Prostate gland (tissue), 2 donors: ENCODE measurements around the gene PDHB. TPM values are rescaled to one million over a fixed set of nuclear protein-coding genes. Genes with fewer than 3 reads are reported as not detected.
A peak's percentile ranks its signal among the peaks of the same experiment; 100 is the strongest.

Experiments
- DNase-seq: peaks from one replicate; pipeline ENCODE4 v3.0.0-alpha.2; 2019; ENCODE audit warnings: low spot score
- H3K27ac ChIP-seq, 2 donors: fragments of 200-600 bp; sonication (generic); 2 replicates each; pipeline ENCODE4 v1.5.1; 2017 to 2019
- H3K27me3 ChIP-seq: fragments of 200-600 bp; sonication (generic); replicated peaks from 2 replicates; pipeline ENCODE4 v1.5.1; 2019; ENCODE audit not compliant: insufficient read depth
- H3K36me3 ChIP-seq, 2 donors: fragments of 200-600 bp; sonication (generic); 1 replicate in 1 of 2; 2 replicates in 1 of 2; pipeline versions ENCODE4 v1.5.1 to v1.8.1; 2017 to 2019
- H3K4me1 ChIP-seq: fragments of 200-600 bp; sonication (generic); replicated peaks from 2 replicates; pipeline ENCODE4 v1.5.1; 2019
- H3K4me3 ChIP-seq, 2 donors: fragments of 200-600 bp; sonication (generic); 2 replicates each; pipeline ENCODE4 v1.5.1; 2017 to 2019
- H3K9me3 ChIP-seq: fragments of 200-600 bp; sonication (generic); 2 replicates; pipeline ENCODE4 v1.5.1; 2017
- CTCF ChIP-seq, 4 experiments: fragments of 200-600 bp in 2 of 4; fragments of 450-650 bp in 2 of 4; sonication (generic) in 2 of 4; IDR thresholded peaks; 1 replicate in 3 of 4; 2 replicates in 1 of 4; pipeline ENCODE4 v1.5.1; 2016 to 2019; ENCODE audit warnings: antibody characterized with exemption in 4 of 4, mild to moderate bottlenecking in 2 of 4, moderate library complexity in 2 of 4
- POLR2A ChIP-seq: fragments of 450-650 bp; IDR thresholded peaks from one replicate; pipeline ENCODE4 v1.6.1; 2016; ENCODE audit warnings: antibody characterized with exemption, mild to moderate bottlenecking
- POLR2AphosphoS5 ChIP-seq: sonication (generic); formaldehyde crosslinking; IDR thresholded peaks from one replicate; pipeline ENCODE4 v1.6.1; 2017; ENCODE audit warnings: antibody characterized with exemption
- WGBS: methylation state at CpG from one replicate; pipeline ENCODE4 v1.1.5; 2018; 5-methylcytosine and 5-hydroxymethylcytosine counted together
- intact Hi-C: fragments of 100-400 bp; cut with DNase I; formaldehyde crosslinking; loops from one replicate; pipeline ENCODE4 v1.14.2; 2022
- total RNA-seq, 2 donors: library from RNA; depleted of rRNA; stranded (reverse); fragments of >200 nt; gene quantifications; one replicate each; pipeline ENCODE4 v1.1.0, GENCODE V29; 2016

PDHB gene
- total RNA-seq, 2 donors from 2014 or later: 69.6 to 129 TPM

GRCh38 chr3:58391156-58391865 lies 42.3 kb downstream of the PDHB start:
- Histone ChIP-seq H3K36me3 (no peaks in the 10 kb centered on the region), H3K4me1 (peaks cover 5% of the 10 kb centered on the region), H3K27ac (no peak overlapping the region), H3K27me3 (no peaks in the 10 kb centered on the region), H3K9me3 (no peaks in the 10 kb centered on the region), H3K4me3 (no peak overlapping the region)
- 63% methylated on average over 3 of the region's 3 CpGs for WGBS
- no peak for DNase-seq
- intact Hi-C loops: no loop called here
- TF ChIP-seq POLR2A (no peak), CTCF (IDR thresholded peaks at IDR 0.05) (no peak), POLR2AphosphoS5 (no peak)

- Histone ChIP-seq H3K36me3 (no peaks in the 10 kb centered on the region), H3K4me1 (peaks cover 5% of the 10 kb centered on the region), H3K27ac (no peak overlapping the region), H3K27me3 (no peaks in the 10 kb centered on the region), H3K9me3 (no peaks in the 10 kb centered on the region), H3K4me3 (no peak overlapping the region)
- intact Hi-C loops: no loop called here
- TF ChIP-seq POLR2AphosphoS5 (no peak), CTCF (IDR thresholded peaks at IDR 0.05) (no peak), POLR2A (no peak)
- no peak for DNase-seq
Observed at GRCh38 chr3:58388550-58389091, 45.0 kb downstream of the PDHB start.

- intact Hi-C loops: no loop called here
- TF ChIP-seq CTCF (IDR thresholded peaks at IDR 0.05) (no peak), POLR2A (no peak), POLR2AphosphoS5 (no peak)
- Histone ChIP-seq H3K4me3 (no peak overlapping the region), H3K9me3 (no peaks in the 10 kb centered on the region), H3K4me1 (peaks cover 5% of the 10 kb centered on the region), H3K36me3 (no peaks in the 10 kb centered on the region), H3K27me3 (no peaks in the 10 kb centered on the region), H3K27ac (peak overlapping the region; percentile 6 to 32)
- DNase-seq: no peak
- whole genome bisulfite sequencing: 66% methylated on average over 6 of the region's 6 CpGs
Observed at GRCh38 chr3:58387650-58388546, 45.7 kb downstream of the PDHB start.

- H3K27me3 ChIP-seq: no peaks in the 10 kb centered on the region
- H3K36me3 ChIP-seq: no peaks in the 10 kb centered on the region
- DNase-seq: no peak
- H3K4me1 ChIP-seq: peaks cover 5% of the 10 kb centered on the region
- no peak for TF ChIP-seq POLR2A
- TF ChIP-seq POLR2AphosphoS5: no peak
- no peak for TF ChIP-seq CTCF (IDR thresholded peaks at IDR 0.05)
- H3K27ac ChIP-seq: peak overlapping the region; percentile 0 to 32
- H3K9me3 ChIP-seq: no peaks in the 10 kb centered on the region
- WGBS: 59% methylated on average over 3 of the region's 3 CpGs
- H3K4me3 ChIP-seq: no peak overlapping the region
- intact Hi-C loops: no loop called here
Observed at GRCh38 chr3:58386626-58387365, 46.8 kb downstream of the PDHB start.
